HepG2 (cell line): Measurements from ENCODE around the gene ACOX3. TPM values are rescaled to one million over a fixed set of nuclear protein-coding genes. Genes with fewer than 3 reads are reported as not detected.

ENCODE experiments used
- ATAC-seq: fragments of 200-7000 bp; cut with Tn5 transposase; 3 replicates; pipeline ENCODE4 v1.9.1; 2020; ENCODE audit warnings: mild to moderate bottlenecking, moderate library complexity
- BruUV-seq: library from RNA; stranded (reverse); fragments of 400-500 nt; replicated peaks from 2 replicates; lab custom pipeline; 2021; lab: Mats Ljungman, UMichigan
- CTCF ChIA-PET: fragments of 300-600 bp; formaldehyde crosslinking; extraction: SDS; loops from one replicate; lab custom pipeline; 2021; ENCODE audit warnings: low total read pairs, inconsistent platforms, low intra/inter-chr PET ratio; lab: Yijun Ruan, JAX
- POLR2A ChIA-PET: fragments of 350-600 bp; sonication (Branson Sonifier 250); formaldehyde crosslinking; loops from one replicate; lab custom pipeline; 2020; ENCODE audit warnings: antibody characterized with exemption, inconsistent platforms; lab: Yijun Ruan, JAX
- DNase-seq: peaks from one replicate; pipeline ENCODE4 v3.0.0-alpha.2; 2015; ENCODE audit warnings: low spot score
- FAIRE-seq: peaks from 3 replicates; lab custom pipeline; 2011; peaks lifted over from hg19 to GRCh38; lab: Jason Lieb, UNC
- H2AFZ ChIP-seq: one replicate; pipeline ENCODE4 v1.6.1; 2011; ENCODE audit warnings: low read length, inconsistent platforms
- H3K27ac ChIP-seq: fragments of 300-600 bp; 3 replicates; pipeline ENCODE4 v1.8.0; 2011; ENCODE audit warnings: mixed run types, mild to moderate bottlenecking, mixed read lengths, low read length, inconsistent platforms; ENCODE audit not compliant: insufficient read depth; ENCODE audit errors: extremely low read length
- H3K27me3 ChIP-seq, 2 experiments: fragments of 200-600 bp in 1 of 2; 2 replicates in 1 of 2; 3 replicates in 1 of 2; pipeline versions ENCODE4 v1.6.0 to v1.8.0; 2011; ENCODE audit warnings: low read length in 2 of 2, mild to moderate bottlenecking in 2 of 2, moderate library complexity in 2 of 2, inconsistent platforms in 1 of 2; ENCODE audit not compliant: insufficient read depth in 2 of 2, control insufficient read depth in 1 of 2
- H3K36me3 ChIP-seq, 2 experiments: fragments of 200-600 bp in 1 of 2; replicated peaks in 1 of 2; 2 replicates in 1 of 2; 3 replicates in 1 of 2; pipeline versions ENCODE4 v1.5.1 to v1.8.0; 2011; ENCODE audit warnings: low read length in 2 of 2, inconsistent platforms in 1 of 2; ENCODE audit not compliant: insufficient read depth in 2 of 2, control insufficient read depth in 1 of 2
- H3K4me1 ChIP-seq: 2 replicates; pipeline ENCODE4 v1.5.1; 2012; ENCODE audit warnings: low read length, inconsistent platforms; ENCODE audit not compliant: insufficient read depth
- H3K4me2 ChIP-seq: 2 replicates; pipeline ENCODE4 v1.6.0; 2011; ENCODE audit warnings: low read depth, low read length, inconsistent platforms
- H3K4me3 ChIP-seq, 3 experiments: fragments of 200-600 bp in 1 of 3; sonication (generic), shearing (Covaris generic) in 1 of 3; replicated peaks in 1 of 3; 2 replicates each; pipeline ENCODE4 v1.5.1; 2011 to 2016; ENCODE audit warnings: low read length in 3 of 3, inconsistent platforms in 2 of 3, low read depth in 2 of 3, mild to moderate bottlenecking in 2 of 3, control low read depth in 1 of 3, mixed read lengths in 1 of 3; ENCODE audit not compliant: insufficient read depth in 1 of 3
- H3K79me2 ChIP-seq: one replicate; pipeline ENCODE4 v1.6.1; 2011; ENCODE audit warnings: low read length, inconsistent platforms; ENCODE audit not compliant: insufficient read depth
- H3K9ac ChIP-seq: 2 replicates; pipeline ENCODE4 v1.6.0; 2011; ENCODE audit warnings: mild to moderate bottlenecking, low read depth, low read length, inconsistent platforms; ENCODE audit not compliant: insufficient read depth
- H3K9me3 ChIP-seq: 2 replicates; pipeline ENCODE4 v1.5.1; 2012; ENCODE audit warnings: mild to moderate bottlenecking, low read length
- H4K20me1 ChIP-seq: 2 replicates; pipeline ENCODE4 v1.6.0; 2011; ENCODE audit warnings: inconsistent platforms, mild to moderate bottlenecking, low read length, moderate library complexity; ENCODE audit not compliant: insufficient read depth
- CREBL2 ChIP-seq: sonication (generic); formaldehyde crosslinking; IDR thresholded peaks from 2 replicates; pipeline ENCODE4 v1.8.1; 2023; ENCODE audit warnings: missing genetic modification reagents, mild to moderate bottlenecking, borderline replicate concordance
- MAZ ChIP-seq, 2 experiments: sonication (generic) in 1 of 2; formaldehyde crosslinking in 1 of 2; IDR thresholded peaks; 2 replicates each; pipeline versions ENCODE4 v1.5.0 to v1.6.1; 2012 to 2020; ENCODE audit warnings: low read depth in 2 of 2, mild to moderate bottlenecking in 2 of 2, borderline replicate concordance in 1 of 2, improper control_type of control experiment in 1 of 2, low read length in 1 of 2, missing genetic modification reagents in 1 of 2, moderate library complexity in 1 of 2
- MXD4 ChIP-seq: IDR thresholded peaks from 2 replicates; pipeline ENCODE4 v1.6.1; 2016; ENCODE audit warnings: mild to moderate bottlenecking, missing biosample characterization, missing genetic modification reagents
- NAIF1 ChIP-seq: sonication (generic); formaldehyde crosslinking; IDR thresholded peaks from 2 replicates; pipeline ENCODE4 v1.5.0; 2020; ENCODE audit warnings: mild to moderate bottlenecking, missing genetic modification reagents, borderline replicate concordance
- PAX8 ChIP-seq: sonication (generic); formaldehyde crosslinking; IDR thresholded peaks from 2 replicates; pipeline ENCODE4 v1.8.0; 2022; ENCODE audit warnings: mild to moderate bottlenecking, missing genetic modification reagents, borderline replicate concordance
- PBX2 ChIP-seq: IDR thresholded peaks from 2 replicates; pipeline ENCODE4 v1.6.1; 2016; ENCODE audit warnings: control low read depth
- PHF20 ChIP-seq: sonication (generic); formaldehyde crosslinking; IDR thresholded peaks from 2 replicates; pipeline ENCODE4 v1.5.0; 2020; ENCODE audit warnings: mild to moderate bottlenecking, missing genetic modification reagents
- PRDM4 ChIP-seq: sonication (generic); formaldehyde crosslinking; IDR thresholded peaks from 2 replicates; pipeline ENCODE4 v1.9.0; 2021; ENCODE audit warnings: missing genetic modification reagents, borderline replicate concordance
- RNF219 ChIP-seq: sonication (generic); formaldehyde crosslinking; IDR thresholded peaks from 2 replicates; pipeline ENCODE4 v1.5.0; 2020; ENCODE audit warnings: mild to moderate bottlenecking, missing genetic modification reagents
- TGIF2 ChIP-seq: IDR thresholded peaks from 2 replicates; pipeline ENCODE4 v1.6.1; 2016; ENCODE audit warnings: control low read depth, missing compliant biosample characterization
- ZBTB21 ChIP-seq: sonication (generic); formaldehyde crosslinking; IDR thresholded peaks from 2 replicates; pipeline ENCODE4 v1.4.0; 2020; ENCODE audit warnings: missing genetic modification reagents
- ZFP1 ChIP-seq: IDR thresholded peaks from 2 replicates; pipeline ENCODE4 v1.6.1; 2016
- ZNF264 ChIP-seq: sonication (generic); formaldehyde crosslinking; IDR thresholded peaks from 2 replicates; pipeline ENCODE4 v1.4.0; 2020; ENCODE audit warnings: missing genetic modification reagents
- ZNF335 ChIP-seq: sonication (generic); formaldehyde crosslinking; IDR thresholded peaks from 2 replicates; pipeline ENCODE4 v1.4.0; 2020; ENCODE audit warnings: missing genetic modification reagents
- ZNF484 ChIP-seq: sonication (generic); formaldehyde crosslinking; IDR thresholded peaks from 2 replicates; pipeline ENCODE4 v1.5.1; 2020; ENCODE audit warnings: mild to moderate bottlenecking, low read depth, missing genetic modification reagents, borderline replicate concordance
- ZNF530 ChIP-seq: sonication (generic); formaldehyde crosslinking; IDR thresholded peaks from 2 replicates; pipeline ENCODE4 v1.5.0; 2020; ENCODE audit warnings: low read depth, mild to moderate bottlenecking, missing genetic modification reagents
- ZSCAN22 ChIP-seq: sonication (generic); formaldehyde crosslinking; IDR thresholded peaks from 2 replicates; pipeline ENCODE4 v1.4.0; 2020; ENCODE audit warnings: mild to moderate bottlenecking, missing genetic modification reagents
- ZSCAN25 ChIP-seq: sonication (generic); formaldehyde crosslinking; IDR thresholded peaks from 2 replicates; pipeline ENCODE4 v1.8.0; 2022; ENCODE audit warnings: mild to moderate bottlenecking, missing genetic modification reagents
- WGBS: methylation state at CpG from one replicate; pipeline ENCODE4 v1.1.6; 2017; ENCODE audit warnings: low lambda C conversion rate; 5-methylcytosine and 5-hydroxymethylcytosine counted together
- in situ Hi-C: cut with HindIII; loops from 2 replicates; pipeline ENCODE4 v1.10.0; 2017; ENCODE audit warnings: low pct_unique_long_range_greater_than_20kb; ENCODE audit not compliant: extremely low pct_ligation_motif_present
- intact Hi-C: fragments of 100-400 bp; cut with micrococcal nuclease; formaldehyde crosslinking; loops from one replicate; pipeline ENCODE4 v1.10.0; 2022; ENCODE audit not compliant: unreplicated experiment
- polyA plus RNA-seq, 8 experiments: library from polyadenylated mRNA; depleted of rRNA in 3 of 8; stranded (reverse) in 7 of 8; unstranded in 1 of 8; fragments of >200 nt; fragmentation: Illumina TruSeq in 4 of 8; extraction: Trizol in 4 of 8; gene quantifications; 2 replicates each; pipeline versions ENCODE4 v1.2.1 to v1.2.3, GENCODE V29; 2011 to 2016; ENCODE audit warnings: low read depth in 4 of 8, missing spikeins in 1 of 8, mixed read lengths in 1 of 8; ENCODE audit not compliant: insufficient read depth in 1 of 8
- total RNA-seq, 5 experiments: library from RNA; depleted of rRNA; stranded (reverse); fragments of >200 nt; fragmentation: Illumina TruSeq; extraction: Trizol; gene quantifications; 2 replicates each; pipeline ENCODE4 v1.2.3, GENCODE V29; 2016; ENCODE audit warnings: low read depth in 1 of 5

ACOX3 gene
- total and polyA plus RNA-seq, 2 of the 13 experiments (the other 11 are each of a cell fraction or from before 2014, with no cell fraction given): 4.2 to 17.8 TPM

- in situ Hi-C loops: loop anchor here (10.0 kb wide), 1 partner anchor 67 kb away; no protein-coding TSS in a partner anchor
- H3K4me3 ChIP-seq: no peak overlapping the region
- no peaks in the 10 kb centered on the region for H3K79me2 ChIP-seq
- no peak; the same call in 2 of the 3 replicates for ATAC-seq
- peaks cover 0 to 5% of the 10 kb centered on the region in 2 experiments; a peak in 2 of 5 replicates for H3K36me3 ChIP-seq
- CTCF ChIA-PET: no interaction called here
- no peaks in the 10 kb centered on the region for H3K9me3 ChIP-seq
- H3K9ac ChIP-seq: no peak overlapping the region
- no peak for TF ChIP-seq CREBL2 (CRISPR knock-in tag)
- no peak for TF ChIP-seq ZSCAN25
- TF ChIP-seq ZNF264 (CRISPR knock-in tag): no peak
- no peak for TF ChIP-seq MXD4 (CRISPR knock-in tag)
- no peak for TF ChIP-seq ZNF530 (CRISPR knock-in tag)
- TF ChIP-seq ZSCAN22 (CRISPR knock-in tag): no peak
- TF ChIP-seq ZNF484: no peak
- no peak for TF ChIP-seq PHF20 (CRISPR knock-in tag)
- no peak for TF ChIP-seq MAZ (IDR thresholded peaks at IDR 0.05; ENCODE audit: borderline replicate concordance, low read depth, low read length)
- no peak for TF ChIP-seq MAZ (CRISPR knock-in tag; IDR thresholded peaks at IDR 0.05; ENCODE audit: low read depth)
- no peak for TF ChIP-seq NAIF1 (CRISPR knock-in tag)
- TF ChIP-seq ZBTB21 (CRISPR knock-in tag): no peak
- no peak for TF ChIP-seq ZFP1 (CRISPR knock-in tag)
- TF ChIP-seq PRDM4 (CRISPR knock-in tag): no peak
- no peak for TF ChIP-seq PBX2 (CRISPR knock-in tag)
- no peak for TF ChIP-seq TGIF2
- TF ChIP-seq PAX8 (CRISPR knock-in tag): no peak
- no peak for TF ChIP-seq ZNF335 (CRISPR knock-in tag)
- no peak for TF ChIP-seq RNF219 (CRISPR knock-in tag)
- TF ChIP-seq, all 625 proteins: peak for 0
- DNase-seq: no peak
- 90% methylated on average over 2 of the region's 8 CpGs for WGBS
- no peak overlapping the region for H2AFZ ChIP-seq
- no TSS peak for BruUV-seq
- H3K4me1 ChIP-seq: no peaks in the 10 kb centered on the region
- H3K4me2 ChIP-seq: no peak overlapping the region
- POLR2A ChIA-PET: no interaction called here
- no peaks in the 10 kb centered on the region for H3K27me3 ChIP-seq
- no peaks in the 10 kb centered on the region for H4K20me1 ChIP-seq
- no peak overlapping the region for H3K27ac ChIP-seq
- intact Hi-C loops: no loop called here
- FAIRE-seq: no peak
Observed at GRCh38 chr4:8477676-8478075, 37.2 kb upstream of the ACOX3 start.
